Adipocyte (in vitro differentiated cells): Measurements from ENCODE around the gene ERBB3.

Experiments
- DNase-seq: peaks from one replicate; pipeline ENCODE4 v3.0.0-alpha.2; 2015; ENCODE audit warnings: low read depth
- H3K27me3 ChIP-seq: replicated peaks from 2 replicates; pipeline ENCODE4 v1.7.0; 2013; ENCODE audit warnings: mild to moderate bottlenecking, low read length, moderate library complexity; ENCODE audit not compliant: control insufficient read depth, insufficient read depth
- H3K36me3 ChIP-seq: 2 replicates; pipeline ENCODE4 v1.7.0; 2013; ENCODE audit warnings: low read length, mild to moderate bottlenecking, moderate library complexity; ENCODE audit not compliant: control insufficient read depth, insufficient read depth, severe bottlenecking
- H3K4me1 ChIP-seq: 2 replicates; pipeline ENCODE4 v1.7.0; 2013; ENCODE audit warnings: mild to moderate bottlenecking, low read length, moderate library complexity; ENCODE audit not compliant: control insufficient read depth, insufficient read depth
- H3K4me3 ChIP-seq: 2 replicates; pipeline ENCODE4 v1.7.0; 2013; ENCODE audit warnings: mild to moderate bottlenecking, low read length, moderate library complexity
- H3K9ac ChIP-seq: 2 replicates; pipeline ENCODE4 v1.7.0; 2013; ENCODE audit warnings: mild to moderate bottlenecking, low read length, moderate library complexity
- H3K9me3 ChIP-seq: 2 replicates; pipeline ENCODE4 v1.7.0; 2013; ENCODE audit warnings: mild to moderate bottlenecking, low read length, moderate library complexity; ENCODE audit not compliant: control insufficient read depth

ERBB3 gene

GRCh38 chr12:56126732-56127239 is 46.8 kb downstream of the ERBB3 start:
- H3K27me3 ChIP-seq, result no peaks in the 10 kb centered on the region
- no peak for DNase-seq
- H3K36me3 ChIP-seq, result peaks cover 21% of the 10 kb centered on the region
- H3K4me1 ChIP-seq, result peaks cover 45% of the 10 kb centered on the region
- H3K9me3 ChIP-seq, result no peaks in the 10 kb centered on the region
- H3K4me3 ChIP-seq, result peak overlapping the region; percentile 79
- H3K9ac ChIP-seq, result peak overlapping the region; percentile 83

- Histone ChIP-seq H3K9me3 (no peaks in the 10 kb centered on the region), H3K36me3 (peaks cover 23% of the 10 kb centered on the region), H3K4me1 (peaks cover 44% of the 10 kb centered on the region), H3K4me3 (peak overlapping the region; percentile 79), H3K9ac (peak overlapping the region; percentile 83), H3K27me3 (no peaks in the 10 kb centered on the region)
- DNase-seq, result no peak
These were observed 47.5 kb downstream of the ERBB3 start for GRCh38 chr12:56127485-56127887.

- H3K9me3 ChIP-seq, result no peaks in the 10 kb centered on the region
- peaks cover 38% of the 10 kb centered on the region for H3K4me1 ChIP-seq
- H3K4me3 ChIP-seq, result peak within 1 kb of the TSS; percentile 96
- H3K27me3 ChIP-seq, result no peaks in the 10 kb centered on the region
- peaks cover 28% of the 10 kb centered on the region for H3K36me3 ChIP-seq
- peak; percentile 100 for DNase-seq
- H3K9ac ChIP-seq, result peak within 1 kb of the TSS; percentile 98
These were observed 48.1 kb downstream of the ERBB3 start, which contains the start of gene ESYT1 for GRCh38 chr12:56127888-56128669. Gene ESYT1, plus strand, starts transcription at chr12:56128267. Its CDS starts 53 bp downstream, at chr12:56128320.

- H3K4me3 ChIP-seq, result peak overlapping the region; percentile 96
- peak; percentile 68 for DNase-seq
- peaks cover 38% of the 10 kb centered on the region for H3K4me1 ChIP-seq
- no peaks in the 10 kb centered on the region for H3K9me3 ChIP-seq
- peaks cover 35% of the 10 kb centered on the region for H3K36me3 ChIP-seq
- H3K27me3 ChIP-seq, result no peaks in the 10 kb centered on the region
- peak overlapping the region; percentile 98 for H3K9ac ChIP-seq
These were observed 48.8 kb downstream of the ERBB3 start for GRCh38 chr12:56128670-56129205.

GRCh38 chr12:56129206-56129941 is 49.4 kb downstream of the ERBB3 start:
- Histone ChIP-seq H3K4me3 (peak overlapping the region; percentile 96), H3K36me3 (peaks cover 41% of the 10 kb centered on the region), H3K4me1 (peaks cover 38% of the 10 kb centered on the region), H3K9ac (peak overlapping the region; percentile 98), H3K9me3 (no peaks in the 10 kb centered on the region), H3K27me3 (no peaks in the 10 kb centered on the region)
- peak; percentile 80 for DNase-seq

- H3K27me3 ChIP-seq, result no peaks in the 10 kb centered on the region
- H3K36me3 ChIP-seq, result peaks cover 48% of the 10 kb centered on the region
- peaks cover 33% of the 10 kb centered on the region for H3K4me1 ChIP-seq
- H3K9ac ChIP-seq, result peak overlapping the region; percentile 98
- DNase-seq, result no peak
- H3K9me3 ChIP-seq, result no peaks in the 10 kb centered on the region
- peak overlapping the region; percentile 96 for H3K4me3 ChIP-seq
These were observed 50.1 kb downstream of the ERBB3 start for GRCh38 chr12:56129942-56130495.

GRCh38 chr12:56130876-56131275 is 50.9 kb downstream of the ERBB3 start:
- Histone ChIP-seq H3K9me3 (no peaks in the 10 kb centered on the region), H3K9ac (no peak overlapping the region), H3K27me3 (no peaks in the 10 kb centered on the region), H3K4me3 (no peak overlapping the region), H3K36me3 (peaks cover 54% of the 10 kb centered on the region), H3K4me1 (peaks cover 26% of the 10 kb centered on the region)
- no peak for DNase-seq

GRCh38 chr12:56134897-56135296 is 54.9 kb downstream of the ERBB3 start:
- peaks cover 94% of the 10 kb centered on the region for H3K36me3 ChIP-seq
- no peaks in the 10 kb centered on the region for H3K27me3 ChIP-seq
- H3K9me3 ChIP-seq, result no peaks in the 10 kb centered on the region
- no peak for DNase-seq
- no peak overlapping the region for H3K4me3 ChIP-seq
- H3K4me1 ChIP-seq, result peaks cover 4% of the 10 kb centered on the region
- no peak overlapping the region for H3K9ac ChIP-seq

GRCh38 chr12:56137853-56138571 is 58.0 kb downstream of the ERBB3 start:
- H3K27me3 ChIP-seq, result no peaks in the 10 kb centered on the region
- no peak overlapping the region for H3K4me3 ChIP-seq
- no peaks in the 10 kb centered on the region for H3K4me1 ChIP-seq
- no peaks in the 10 kb centered on the region for H3K9me3 ChIP-seq
- H3K9ac ChIP-seq, result no peak overlapping the region
- H3K36me3 ChIP-seq, result peaks cover 95% of the 10 kb centered on the region
- DNase-seq, result no peak

- Histone ChIP-seq H3K4me1 (peaks cover 30% of the 10 kb centered on the region), H3K4me3 (no peak overlapping the region), H3K9ac (no peak overlapping the region), H3K36me3 (peaks cover 75% of the 10 kb centered on the region), H3K9me3 (no peaks in the 10 kb centered on the region), H3K27me3 (no peaks in the 10 kb centered on the region)
- no peak for DNase-seq
These were observed 62.2 kb downstream of the ERBB3 start for GRCh38 chr12:56141946-56142784.
